Psoas muscle (tissue), 8 donors: Measurements from ENCODE around the gene LCN1. TPM values are rescaled to one million over a fixed set of nuclear protein-coding genes. Genes with fewer than 3 reads are reported as not detected.
"Not testable (repeated sequence)": the region's sequence is repeated elsewhere in the genome, so short reads cannot be mapped to it uniquely, and the experiment has no call there.

Experiments
- ATAC-seq, 4 donors: fragments of 200-7000 bp; cut with Tn5 transposase; one replicate each; pipeline ENCODE4 v1.9.1; 2020; ENCODE audit warnings: moderate library complexity in 3 of 4, mild to moderate bottlenecking in 2 of 4
- DNase-seq, 2 donors: peaks; one replicate each; pipeline ENCODE4 v3.0.0-alpha.2; 2020
- H3K27ac ChIP-seq: fragments of 200-600 bp; one replicate; pipeline ENCODE4 v1.8.0; 2022
- H3K27me3 ChIP-seq, 3 donors: fragments of 200-600 bp in 1 of 3; one replicate each; pipeline versions ENCODE4 v1.6.1 to v1.8.0; 2013 to 2022; ENCODE audit warnings: low read length in 2 of 3, mild to moderate bottlenecking in 2 of 3, moderate library complexity in 1 of 3; ENCODE audit not compliant: insufficient read depth in 3 of 3
- H3K36me3 ChIP-seq, 2 donors: fragments of 200-600 bp in 1 of 2; one replicate each; pipeline versions ENCODE4 v1.6.1 to v1.8.0; 2013 to 2022; ENCODE audit warnings: low read depth in 1 of 2, mild to moderate bottlenecking in 1 of 2, moderate library complexity in 1 of 2; ENCODE audit not compliant: insufficient read depth in 1 of 2
- H3K4me1 ChIP-seq: fragments of 200-600 bp; one replicate; pipeline ENCODE4 v1.8.0; 2022
- H3K4me3 ChIP-seq: fragments of 200-600 bp; one replicate; pipeline ENCODE4 v1.8.0; 2022; ENCODE audit warnings: mild to moderate bottlenecking
- H3K9me3 ChIP-seq: fragments of 200-600 bp; one replicate; pipeline ENCODE4 v1.8.0; 2022
- CTCF ChIP-seq: fragments of 200-600 bp; IDR thresholded peaks from one replicate; pipeline ENCODE4 v1.8.0; 2022; ENCODE audit warnings: antibody characterized with exemption
- WGBS, 3 donors: extraction: QIAGEN DNeasy Blood & Tissue Kit; methylation state at CpG; one replicate each; pipeline versions ENCODE4 v1.1.6 to v1.1.7; 2013; 5-methylcytosine and 5-hydroxymethylcytosine counted together
- intact Hi-C, 2 donors: fragments of 100-400 bp; cut with DNase I; formaldehyde crosslinking; loops; one replicate each; pipeline versions ENCODE4 v1.11.0 to v1.14.2; 2022
- polyA plus RNA-seq, 3 donors: library from polyadenylated mRNA; stranded (reverse); fragments of 200-250 nt; gene quantifications; one replicate each; pipeline ENCODE4 v1.2.3, GENCODE V29; 2013
- total RNA-seq, 4 donors: library from RNA; stranded (reverse); fragmentation: NEBNext Ultra II Directional in 2 of 4; extraction: Animal tissue kit (Norgen Biotek cat#: 25700) in 2 of 4; gene quantifications; one replicate each; pipeline versions ENCODE4 v1.2.1 to v1.2.4, GENCODE V29; 2021 to 2023
- donor health status: healthy with polysubstance abuse.
- donor health status: DM: no; HTN: no; CAD: no; lungs with moderate emphysema.
- donor health status: Bipolar disorder and iron deficiency.
- donor health status: healthy.
- donor health status: DM: yes; HTN: yes; CAD: no.
- donor health status: DM: no; HTN: no; CAD: no.
- donor health status: DM: no; HTN: no; CAD: no.
- donor health status: DM: yes; HTN: yes; CAD: no.

LCN1 gene
- total and polyA plus RNA-seq, 7 donors: 0.71 TPM; not detected in 6

GRCh38 chr9:135525241-135526088 lies 4.2 kb downstream of the LCN1 start:
- 77 to 80% (median 79%) methylated on average over 30 to 31 of the region's 31 CpGs for WGBS, 3 donors
- no peaks in the 10 kb centered on the region for H3K4me1 ChIP-seq
- no peak overlapping the region for H3K4me3 ChIP-seq
- DNase-seq (no peak), ATAC-seq (no peak)
- no peaks in the 10 kb centered on the region for H3K9me3 ChIP-seq
- intact Hi-C loops: no loop called here
- no peak overlapping the region for H3K27ac ChIP-seq
- no peaks in the 10 kb centered on the region for H3K36me3 ChIP-seq
- no peak for TF ChIP-seq CTCF
- peaks cover 0 to 34% (median 8%) of the 10 kb centered on the region in 3 donors for H3K27me3 ChIP-seq

- no peak for TF ChIP-seq CTCF
- WGBS, 3 donors: 73 to 76% (median 73%) methylated on average over 10 to 11 of the region's 11 CpGs
- Histone ChIP-seq H3K9me3 (no peaks in the 10 kb centered on the region), H3K4me1 (no peaks in the 10 kb centered on the region), H3K4me3 (no peak overlapping the region), H3K27me3 (peaks cover 0 to 42% (median 8%) of the 10 kb centered on the region in 3 donors), H3K27ac (no peak overlapping the region), H3K36me3 (no peaks in the 10 kb centered on the region)
- ATAC-seq (no peak), DNase-seq (no peak)
- intact Hi-C loops: no loop called here
Observed at GRCh38 chr9:135526089-135526729, 5.0 kb downstream of the LCN1 start.

- TF ChIP-seq CTCF: no peak
- intact Hi-C loops: no loop called here
- peaks cover 0 to 49% (median 5%) of the 10 kb centered on the region in 3 donors for H3K27me3 ChIP-seq
Observed at GRCh38 chr9:135526730-135527571, 5.7 kb downstream of the LCN1 start.

GRCh38 chr9:135528842-135529435 lies 7.7 kb downstream of the LCN1 start:
- H3K4me1 ChIP-seq, intact Hi-C loops, H3K36me3 ChIP-seq, DNase-seq, ATAC-seq, H3K9me3 ChIP-seq, H3K4me3 ChIP-seq, H3K27ac ChIP-seq: not testable (repeated sequence)
- WGBS, 3 donors: 84 to 91% (median 91%) methylated on average over 10 of the region's 10 CpGs
- peaks cover 0 to 48% (median 2%) of the 10 kb centered on the region in 3 donors for H3K27me3 ChIP-seq

More at GRCh38 chr9:135526730-135527571, 5.7 kb downstream of the LCN1 start:
- H3K4me1 ChIP-seq: no peaks in the 10 kb centered on the region
- WGBS, 3 donors: 58 to 64% (median 61%) methylated on average over 30 of the region's 30 CpGs
- no peaks in the 10 kb centered on the region for H3K9me3 ChIP-seq
- H3K27ac ChIP-seq: no peak overlapping the region
- no peak overlapping the region for H3K4me3 ChIP-seq
- ATAC-seq (no peak), DNase-seq (no peak)
- H3K36me3 ChIP-seq: no peaks in the 10 kb centered on the region
